ENCODE data around the gene MAP1LC3B2. TPM values are rescaled to one million over a fixed set of nuclear protein-coding genes. Genes with fewer than 3 reads are reported as not detected.

Gene MAP1LC3B2
- total RNA-seq, 1 experiment from 2014 or later: 1.5 TPM

- H3K36me3 Mint-ChIP-seq (ENCODE audit: insufficient read depth in 1 of 3, low read depth in 3 of 3): no peaks in the 10 kb centered on the region; a peak in 1 of 7 replicates
- H3K23me2 ChIP-seq (ENCODE audit: insufficient read length, low read depth, low read length, poor library complexity, severe bottlenecking): no peaks in the 10 kb centered on the region
- no peak overlapping the region for H3K14ac ChIP-seq (ENCODE audit: insufficient read depth, low read length)
- H4K8ac ChIP-seq (replicated peaks; ENCODE audit: insufficient read length, low read depth, low read length): no peak overlapping the region
- peaks cover 18 to 22% of the 10 kb centered on the region in 2 experiments for H3K4me1 Mint-ChIP-seq
- no peak overlapping the region for H4K91ac ChIP-seq (ENCODE audit: insufficient read length, low read depth, low read length)
- no peak overlapping the region for H3K4ac ChIP-seq (ENCODE audit: low read depth, low read length)
- no peak overlapping the region for H2AFZ ChIP-seq (ENCODE audit: low read length)
- no peak overlapping the region for H2BK5ac ChIP-seq (ENCODE audit: insufficient read length, low read length)
- no peak overlapping the region for H2BK20ac ChIP-seq (ENCODE audit: low read depth, low read length, poor library complexity, severe bottlenecking)
- no peaks in the 10 kb centered on the region for H3K79me1 ChIP-seq (ENCODE audit: insufficient read depth, low read depth, low read length, poor library complexity, severe bottlenecking)
- H3K4me1 ChIP-seq (ENCODE audit: insufficient read depth, low read length): no peaks in the 10 kb centered on the region; the same call in 1 of the 2 replicates
- H3K9ac ChIP-seq (ENCODE audit: extremely low read depth, insufficient read length, low read length): no peak overlapping the region
- H4K5ac ChIP-seq (ENCODE audit: insufficient read length, low read depth, low read length): no peak overlapping the region
- no peaks in the 10 kb centered on the region for H3K9me3 ChIP-seq (ENCODE audit: control insufficient read depth, low read depth, low read length)
- no peak overlapping the region for H3K4me2 ChIP-seq (ENCODE audit: insufficient read depth, insufficient read length, low read length)
- no peaks in the 10 kb centered on the region for H3K27me3 ChIP-seq (ENCODE audit: insufficient read depth, low read length)
- no peak overlapping the region for H2BK120ac ChIP-seq (ENCODE audit: low read depth, low read length, poor library complexity, severe bottlenecking)
- no peak overlapping the region for H2BK12ac ChIP-seq (ENCODE audit: insufficient read length, low read depth, low read length)
- no peak overlapping the region for H3K23ac ChIP-seq (ENCODE audit: insufficient read length, low read depth, low read length)
- H2BK15ac ChIP-seq (ENCODE audit: low read depth, low read length): no peak overlapping the region
- H3K18ac ChIP-seq (ENCODE audit: insufficient read length, low read depth, low read length): no peak overlapping the region
- no peak overlapping the region for H3K27ac Mint-ChIP-seq
- no peak for DNase-seq
- no peak overlapping the region for H2AK5ac ChIP-seq (ENCODE audit: insufficient read length, low read length)
- H3K9me3 Mint-ChIP-seq: no peaks in the 10 kb centered on the region; a peak in 2 of 5 replicates
- H3K27ac ChIP-seq (ENCODE audit: insufficient read length, low read depth, low read length): no peak overlapping the region
- peaks cover 2% of the 10 kb centered on the region for H3K27me3 Mint-ChIP-seq (ENCODE audit: low read depth)
- H3K56ac ChIP-seq (ENCODE audit: insufficient read length, low read depth, low read length): no peak overlapping the region
- H3K4me3 Mint-ChIP-seq: no peak overlapping the region; a peak in 1 of 5 replicates
- H3T11ph ChIP-seq (ENCODE audit: low read length): no peak overlapping the region
- no peaks in the 10 kb centered on the region for H4K20me1 ChIP-seq (ENCODE audit: control insufficient read depth, insufficient read depth, insufficient read length)
- no peaks in the 10 kb centered on the region for H3K79me2 ChIP-seq (ENCODE audit: insufficient read depth, low read length)
- TF ChIP-seq CTCF (conservative IDR thresholded peaks at IDR 0.05): no peak
Measured at GRCh38 chr12:116595672-116596071, 36.5 kb downstream of the MAP1LC3B2 start.
